ENCODE measurements around the gene SLCO2A1. TPM values are rescaled to one million over a fixed set of nuclear protein-coding genes. Genes with fewer than 3 reads are reported as not detected.

SLCO2A1 gene
- polyA plus RNA-seq, 1 donor (not counting 4 experiments of a cell fraction or from before 2014, with no cell fraction given): 0.80 TPM

DNA sequence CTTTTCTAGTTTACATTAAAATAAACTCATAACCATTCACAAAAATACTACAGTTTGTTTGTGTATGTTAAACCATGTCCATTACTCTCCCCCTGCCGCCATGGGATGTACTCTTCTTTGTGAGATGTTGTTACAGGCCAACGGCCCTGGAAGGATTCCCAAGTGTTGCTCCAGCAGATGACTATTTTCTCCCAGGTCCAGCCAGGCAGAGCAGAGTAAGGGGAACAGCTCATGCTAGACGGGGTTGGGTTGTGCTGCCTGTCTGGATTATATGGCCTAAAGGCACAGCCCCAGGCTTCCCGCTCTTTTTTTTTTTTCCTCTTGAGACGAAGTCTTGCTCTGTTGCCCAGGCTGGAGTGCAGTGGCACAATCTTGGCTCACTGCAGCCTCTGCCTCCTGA lies 24.5 kb upstream of the SLCO2A1 start:
- FAIRE-seq (no peak), DNase-seq (ENCODE audit: low read depth, low spot score) (no peak)
- TF ChIP-seq, protein P1, sequence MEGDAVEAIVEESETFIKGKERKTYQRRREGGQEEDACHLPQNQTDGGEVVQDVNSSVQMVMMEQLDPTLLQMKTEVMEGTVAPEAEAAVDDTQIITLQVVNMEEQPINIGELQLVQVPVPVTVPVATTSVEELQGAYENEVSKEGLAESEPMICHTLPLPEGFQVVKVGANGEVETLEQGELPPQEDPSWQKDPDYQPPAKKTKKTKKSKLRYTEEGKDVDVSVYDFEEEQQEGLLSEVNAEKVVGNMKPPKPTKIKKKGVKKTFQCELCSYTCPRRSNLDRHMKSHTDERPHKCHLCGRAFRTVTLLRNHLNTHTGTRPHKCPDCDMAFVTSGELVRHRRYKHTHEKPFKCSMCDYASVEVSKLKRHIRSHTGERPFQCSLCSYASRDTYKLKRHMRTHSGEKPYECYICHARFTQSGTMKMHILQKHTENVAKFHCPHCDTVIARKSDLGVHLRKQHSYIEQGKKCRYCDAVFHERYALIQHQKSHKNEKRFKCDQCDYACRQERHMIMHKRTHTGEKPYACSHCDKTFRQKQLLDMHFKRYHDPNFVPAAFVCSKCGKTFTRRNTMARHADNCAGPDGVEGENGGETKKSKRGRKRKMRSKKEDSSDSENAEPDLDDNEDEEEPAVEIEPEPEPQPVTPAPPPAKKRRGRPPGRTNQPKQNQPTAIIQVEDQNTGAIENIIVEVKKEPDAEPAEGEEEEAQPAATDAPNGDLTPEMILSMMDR (optimal IDR thresholded peaks at IDR 0.05 in 1 of 3, IDR thresholded peaks at IDR 0.05 in 1 of 3, conservative IDR thresholded peaks at IDR 0.05 in 1 of 3; ENCODE audit: extremely low read depth in 1 of 3, insufficient read depth in 2 of 3, low read length in 3 of 3): no peak
- TF ChIP-seq EZH2 (IDR thresholded peaks at IDR 0.05; ENCODE audit: low read length): no peak
- no peak overlapping the region for H2AFZ ChIP-seq (ENCODE audit: control insufficient read depth, low read length)
- no peaks in the 10 kb centered on the region for H3K4me1 ChIP-seq (ENCODE audit: control insufficient read depth, extremely low read depth, insufficient read depth, low read length)
- H3K27me3 ChIP-seq (ENCODE audit: control insufficient read depth, extremely low read depth, insufficient read depth, low read length): peaks cover 26% of the 10 kb centered on the region
- H3K4me2 ChIP-seq (ENCODE audit: control insufficient read depth, extremely low read depth, insufficient read depth, low read depth, low read length): no peak overlapping the region
- dilution Hi-C loops (cut with MboI; ENCODE audit: extremely low pct_ligation_motif_present, low sequenced_read_pairs): no loop called here
- H3K27ac ChIP-seq (ENCODE audit: control insufficient read depth, insufficient read depth, low read length): no peak overlapping the region
- no peaks in the 10 kb centered on the region for H4K20me1 ChIP-seq (ENCODE audit: control insufficient read depth, extremely low read depth, insufficient read depth, low read length)
- H3K36me3 ChIP-seq (ENCODE audit: control insufficient read depth in 2 of 2, extremely low read depth in 1 of 2, insufficient read depth in 2 of 2, low read length in 2 of 2): no peaks in the 10 kb centered on the region
- H3K9ac ChIP-seq (ENCODE audit: control insufficient read depth, extremely low read depth, insufficient read depth, low read length): no peak overlapping the region
- no peak overlapping the region for H3K4me3 ChIP-seq (ENCODE audit: control insufficient read depth in 2 of 3, extremely low read depth in 1 of 3, insufficient read depth in 2 of 3, low read depth in 1 of 3, low read length in 3 of 3)
- no peaks in the 10 kb centered on the region for H3K9me1 ChIP-seq (ENCODE audit: control insufficient read depth, extremely low read depth, insufficient read depth, low read length)
- no peaks in the 10 kb centered on the region for H3K79me2 ChIP-seq (ENCODE audit: control insufficient read depth, insufficient read depth, low read length)
- no peaks in the 10 kb centered on the region for H3K9me3 ChIP-seq (ENCODE audit: control insufficient read depth, low read depth, low read length)

DNA sequence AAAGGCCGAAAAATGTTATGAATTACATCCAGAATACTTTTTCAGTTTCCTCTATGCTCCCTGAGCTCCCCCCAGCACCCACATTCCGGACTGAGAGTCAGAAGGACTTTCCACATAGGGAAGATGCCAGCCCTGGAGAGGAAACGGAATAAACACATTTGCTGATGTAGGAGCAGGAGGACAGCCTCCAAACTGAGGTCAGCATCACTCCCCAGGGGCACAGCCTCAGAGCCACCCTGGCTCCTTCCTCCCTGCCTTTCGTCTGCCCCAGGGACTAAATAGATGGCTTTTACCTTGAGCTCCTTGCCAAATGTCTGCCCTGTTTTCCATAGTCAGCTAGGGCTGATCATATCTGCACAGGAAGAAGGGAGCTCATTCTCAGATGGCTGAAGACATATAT lies 22.6 kb upstream of the SLCO2A1 start:
- FAIRE-seq: no peak
- no peak for TF ChIP-seq EZH2 (IDR thresholded peaks at IDR 0.05; ENCODE audit: low read length)
- TF ChIP-seq, protein P1 (optimal IDR thresholded peaks at IDR 0.05 in 1 of 3, IDR thresholded peaks at IDR 0.05 in 1 of 3, conservative IDR thresholded peaks at IDR 0.05 in 1 of 3; ENCODE audit: extremely low read depth in 1 of 3, insufficient read depth in 2 of 3, low read length in 3 of 3): no peak
- dilution Hi-C loops (cut with MboI; ENCODE audit: extremely low pct_ligation_motif_present, low sequenced_read_pairs): no loop called here
- H3K4me3 ChIP-seq (ENCODE audit: control insufficient read depth in 2 of 3, extremely low read depth in 1 of 3, insufficient read depth in 2 of 3, low read depth in 1 of 3, low read length in 3 of 3): no peak overlapping the region
- no peaks in the 10 kb centered on the region for H4K20me1 ChIP-seq (ENCODE audit: control insufficient read depth, extremely low read depth, insufficient read depth, low read length)
- H3K4me1 ChIP-seq (ENCODE audit: control insufficient read depth, extremely low read depth, insufficient read depth, low read length): no peaks in the 10 kb centered on the region
- H3K27ac ChIP-seq (ENCODE audit: control insufficient read depth, insufficient read depth, low read length): no peak overlapping the region
- H2AFZ ChIP-seq (ENCODE audit: control insufficient read depth, low read length): no peak overlapping the region
- H3K36me3 ChIP-seq (ENCODE audit: control insufficient read depth in 2 of 2, extremely low read depth in 1 of 2, insufficient read depth in 2 of 2, low read length in 2 of 2): no peaks in the 10 kb centered on the region
- no peak overlapping the region for H3K9ac ChIP-seq (ENCODE audit: control insufficient read depth, extremely low read depth, insufficient read depth, low read length)
- DNase-seq (ENCODE audit: low read depth, low spot score): no peak
- H3K4me2 ChIP-seq (ENCODE audit: control insufficient read depth, extremely low read depth, insufficient read depth, low read depth, low read length): no peak overlapping the region
- H3K9me1 ChIP-seq (ENCODE audit: control insufficient read depth, extremely low read depth, insufficient read depth, low read length): no peaks in the 10 kb centered on the region
- peaks cover 12% of the 10 kb centered on the region for H3K27me3 ChIP-seq (ENCODE audit: control insufficient read depth, extremely low read depth, insufficient read depth, low read length)
- H3K9me3 ChIP-seq (ENCODE audit: control insufficient read depth, low read depth, low read length): no peaks in the 10 kb centered on the region
- no peaks in the 10 kb centered on the region for H3K79me2 ChIP-seq (ENCODE audit: control insufficient read depth, insufficient read depth, low read length)

Data from keratinocyte (primary cell).